Measurements from ENCODE around the gene TSPAN17. TPM values are rescaled to one million over a fixed set of nuclear protein-coding genes. Genes with fewer than 3 reads are reported as not detected.

The TSPAN17 gene
- total RNA-seq, 1 donor from 2014 or later, result 41.8 TPM

DNA sequence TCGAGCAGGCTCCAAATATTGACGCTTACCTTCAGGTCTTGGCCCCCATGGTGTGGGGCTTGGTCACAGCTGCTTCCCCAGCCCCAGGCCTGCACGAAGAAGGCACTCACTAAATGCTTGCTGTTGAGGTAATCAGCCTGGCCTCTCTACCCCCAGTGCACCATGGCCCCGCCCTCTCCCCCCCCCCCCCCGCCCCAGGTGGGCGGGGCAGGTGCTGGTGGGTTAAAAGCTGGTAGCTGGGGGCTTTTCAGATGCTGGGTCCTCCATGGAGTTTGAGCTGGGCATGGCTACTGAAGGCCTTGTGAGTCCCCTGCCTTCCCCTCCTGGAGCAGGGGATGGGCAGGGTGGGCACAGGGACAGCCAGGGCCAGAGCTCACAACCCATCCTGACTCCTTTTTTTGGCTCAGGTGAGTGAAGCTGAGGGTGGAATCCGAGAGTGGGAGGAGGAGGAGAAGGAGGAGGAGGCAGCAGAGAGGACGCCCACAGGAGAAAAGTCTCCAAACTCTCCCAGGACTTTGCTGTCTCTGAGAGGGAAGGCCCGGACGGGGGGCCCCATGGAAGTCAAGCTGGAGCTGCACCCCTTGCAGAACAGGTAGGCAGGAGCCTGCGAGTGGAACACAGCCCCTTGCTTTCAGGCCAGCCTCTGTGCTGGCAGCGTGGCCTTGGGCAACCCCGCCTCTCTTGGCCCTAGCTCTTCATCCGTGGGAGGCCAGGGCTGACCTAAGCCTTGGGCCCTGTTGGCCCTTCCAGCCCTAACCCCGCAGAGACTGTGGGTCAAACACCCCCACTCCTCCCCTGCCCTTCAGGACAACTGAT lies 4.4 kb upstream of the TSPAN17 start:
- TF ChIP-seq CTCF (IDR thresholded peaks at IDR 0.05), result no peak
- H3K9me3 Mint-ChIP-seq (ENCODE audit: unreplicated experiment), result no peaks in the 10 kb centered on the region
- peaks cover 5% of the 10 kb centered on the region for H3K27me3 Mint-ChIP-seq (ENCODE audit: unreplicated experiment)
- peaks cover 9% of the 10 kb centered on the region for H3K4me1 Mint-ChIP-seq (ENCODE audit: unreplicated experiment)
- H3K36me3 Mint-ChIP-seq (ENCODE audit: unreplicated experiment), result no peaks in the 10 kb centered on the region
- no peak for DNase-seq (ENCODE audit: extremely low spot score, unreplicated experiment)
- H3K4me3 Mint-ChIP-seq (ENCODE audit: unreplicated experiment), result no peak overlapping the region
- H3K27ac Mint-ChIP-seq (ENCODE audit: unreplicated experiment), result no peak overlapping the region

- no peak for DNase-seq (ENCODE audit: extremely low spot score, unreplicated experiment)
- Mint-ChIP-seq H3K27me3 (ENCODE audit: unreplicated experiment) (no peaks in the 10 kb centered on the region), H3K36me3 (ENCODE audit: unreplicated experiment) (no peaks in the 10 kb centered on the region), H3K4me1 (ENCODE audit: unreplicated experiment) (peaks cover 16% of the 10 kb centered on the region), H3K27ac (ENCODE audit: unreplicated experiment) (no peak overlapping the region), H3K4me3 (ENCODE audit: unreplicated experiment) (no peak overlapping the region), H3K9me3 (ENCODE audit: unreplicated experiment) (no peaks in the 10 kb centered on the region)
- TF ChIP-seq CTCF (IDR thresholded peaks at IDR 0.05), result no peak
Measured at GRCh38 chr5:176643491-176644219, 3.6 kb upstream of the TSPAN17 start.

- peaks cover 21% of the 10 kb centered on the region for H3K4me1 Mint-ChIP-seq (ENCODE audit: unreplicated experiment)
- H3K27ac Mint-ChIP-seq (ENCODE audit: unreplicated experiment), result no peak overlapping the region
- no peaks in the 10 kb centered on the region for H3K9me3 Mint-ChIP-seq (ENCODE audit: unreplicated experiment)
- TF ChIP-seq CTCF (IDR thresholded peaks at IDR 0.05), result no peak
- no peaks in the 10 kb centered on the region for H3K36me3 Mint-ChIP-seq (ENCODE audit: unreplicated experiment)
- H3K27me3 Mint-ChIP-seq (ENCODE audit: unreplicated experiment), result no peaks in the 10 kb centered on the region
- DNase-seq (ENCODE audit: extremely low spot score, unreplicated experiment), result no peak
- H3K4me3 Mint-ChIP-seq (ENCODE audit: unreplicated experiment), result no peak overlapping the region
Measured at GRCh38 chr5:176644294-176644693, 3.0 kb upstream of the TSPAN17 start.

GRCh38 chr5:176644878-176645670 lies 2.2 kb upstream of the TSPAN17 start:
- no peaks in the 10 kb centered on the region for H3K27me3 Mint-ChIP-seq (ENCODE audit: unreplicated experiment)
- TF ChIP-seq CTCF (IDR thresholded peaks at IDR 0.05), result no peak
- H3K9me3 Mint-ChIP-seq (ENCODE audit: unreplicated experiment), result no peaks in the 10 kb centered on the region
- no peak overlapping the region for H3K27ac Mint-ChIP-seq (ENCODE audit: unreplicated experiment)
- peaks cover 25% of the 10 kb centered on the region for H3K4me1 Mint-ChIP-seq (ENCODE audit: unreplicated experiment)
- H3K4me3 Mint-ChIP-seq (ENCODE audit: unreplicated experiment), result no peak overlapping the region
- no peak for DNase-seq (ENCODE audit: extremely low spot score, unreplicated experiment)
- H3K36me3 Mint-ChIP-seq (ENCODE audit: unreplicated experiment), result no peaks in the 10 kb centered on the region
